SU-DHL-6 (cell line): ENCODE results near the gene RYR2.
"Not testable (repeated sequence)": the region's sequence is repeated elsewhere in the genome, so short reads cannot be mapped to it uniquely, and the experiment has no call there.

Experiments used
- H2AFZ ChIP-seq: fragments of 200-600 bp; sonication (generic); 2 replicates; pipeline ENCODE4 v1.6.1; 2014; ENCODE audit warnings: low read depth, mild to moderate bottlenecking, moderate library complexity, mixed read lengths, antibody characterized with exemption, low read length; ENCODE audit not compliant: severe bottlenecking
- H3F3A ChIP-seq: fragments of 200-600 bp; shearing (Covaris generic); 2 replicates; pipeline ENCODE4 v1.6.0; 2016; ENCODE audit warnings: antibody characterized with exemption, mild to moderate bottlenecking; ENCODE audit not compliant: insufficient read depth
- H3K27ac ChIP-seq: fragments of 200-600 bp; sonication (generic); 2 replicates; pipeline ENCODE4 v1.5.1; 2016; ENCODE audit warnings: low read depth, mild to moderate bottlenecking, low read length, moderate library complexity, mixed read lengths
- H3K27me3 ChIP-seq: fragments of 200-600 bp; sonication (generic), shearing (Covaris generic); 2 replicates; pipeline ENCODE4 v1.6.0; 2014; ENCODE audit warnings: mild to moderate bottlenecking, low read length
- H3K36me3 ChIP-seq: fragments of 200-600 bp; sonication (generic); 2 replicates; pipeline ENCODE4 v1.6.1; 2014; ENCODE audit warnings: mild to moderate bottlenecking, low read length, mixed read lengths
- H3K4me2 ChIP-seq: fragments of 300-600, 200-600 bp; shearing (Covaris generic), sonication (generic); 2 replicates; pipeline ENCODE4 v1.6.0; 2014; ENCODE audit warnings: low read length, low read depth, mild to moderate bottlenecking; ENCODE audit not compliant: poor library complexity, severe bottlenecking
- H3K4me3 ChIP-seq: fragments of 200-600 bp; sonication (generic); 2 replicates; pipeline ENCODE4 v1.5.1; 2014; ENCODE audit warnings: antibody characterized with exemption, low read length, mild to moderate bottlenecking, mixed read lengths; ENCODE audit not compliant: insufficient read depth, poor library complexity, severe bottlenecking
- H3K79me2 ChIP-seq: fragments of 200-600 bp; sonication (generic); 2 replicates; pipeline ENCODE4 v1.6.1; 2014; ENCODE audit warnings: mild to moderate bottlenecking, low read length, moderate library complexity; ENCODE audit not compliant: insufficient read depth
- H3K9ac ChIP-seq: fragments of 200-600 bp; sonication (generic); 2 replicates; pipeline ENCODE4 v1.7.0; 2014; ENCODE audit warnings: mild to moderate bottlenecking, low read length
- H3K9me2 ChIP-seq: fragments of 200-600 bp; sonication (generic); replicated peaks from 2 replicates; pipeline ENCODE4 v1.6.1; 2014; ENCODE audit warnings: low read length; ENCODE audit not compliant: insufficient read depth
- H3K9me3 ChIP-seq: fragments of 200-600 bp; sonication (generic); 2 replicates; pipeline ENCODE4 v1.6.1; 2014; ENCODE audit warnings: low read length, mixed read lengths; ENCODE audit not compliant: insufficient read depth
- H4K20me1 ChIP-seq: fragments of 200-600 bp; sonication (generic); 2 replicates; pipeline ENCODE4 v1.6.1; 2014; ENCODE audit warnings: low read depth, mild to moderate bottlenecking, antibody characterized with exemption, low read length, moderate library complexity, mixed read lengths
- CTCF ChIP-seq: fragments of 200-600 bp; sonication (generic); IDR thresholded peaks from one replicate; pipeline ENCODE4 v1.5.1; 2017; ENCODE audit warnings: antibody characterized with exemption, mild to moderate bottlenecking, low read length, moderate library complexity; ENCODE audit not compliant: insufficient read depth, poor library complexity, severe bottlenecking
- EZH2phosphoT487 ChIP-seq: fragments of 200-600 bp; sonication (generic), shearing (Covaris generic); conservative IDR thresholded peaks from 2 replicates; pipeline ENCODE4 v1.6.1; 2018; ENCODE audit warnings: mild to moderate bottlenecking, antibody characterized with exemption, low read length, moderate library complexity, mixed read lengths

Gene RYR2

GRCh38 chr1:237838904-237839534, 797.0 kb downstream of the RYR2 start:
- no peak overlapping the region for H3K9ac ChIP-seq
- no peaks in the 10 kb centered on the region for H3F3A ChIP-seq
- H3K79me2 ChIP-seq, result no peaks in the 10 kb centered on the region
- H3K9me3 ChIP-seq, result no peaks in the 10 kb centered on the region
- no peaks in the 10 kb centered on the region; the same call in 1 of the 2 replicates for H4K20me1 ChIP-seq
- no peak overlapping the region for H3K4me2 ChIP-seq
- H3K27ac ChIP-seq, result no peak overlapping the region
- no peak overlapping the region for H3K4me3 ChIP-seq
- H3K36me3 ChIP-seq, result no peaks in the 10 kb centered on the region
- H3K27me3 ChIP-seq, result no peaks in the 10 kb centered on the region
- TF ChIP-seq CTCF (no peak), EZH2phosphoT487 (no peak)
- H2AFZ ChIP-seq, result no peak overlapping the region
- H3K9me2 ChIP-seq, result no peaks in the 10 kb centered on the region

GRCh38 chr1:237841485-237841884, 799.5 kb downstream of the RYR2 start:
- no peak overlapping the region for H2AFZ ChIP-seq
- H3K79me2 ChIP-seq, result no peaks in the 10 kb centered on the region
- no peaks in the 10 kb centered on the region for H3K9me2 ChIP-seq
- H3F3A ChIP-seq, result no peaks in the 10 kb centered on the region
- H3K27ac ChIP-seq, result no peak overlapping the region
- no peak overlapping the region for H3K4me3 ChIP-seq
- no peak overlapping the region for H3K9ac ChIP-seq
- no peak overlapping the region for H3K4me2 ChIP-seq
- no peaks in the 10 kb centered on the region for H3K27me3 ChIP-seq
- H3K36me3 ChIP-seq, result no peaks in the 10 kb centered on the region
- TF ChIP-seq CTCF, result no peak
- no peak for TF ChIP-seq EZH2phosphoT487
- H4K20me1 ChIP-seq, result no peaks in the 10 kb centered on the region
- no peaks in the 10 kb centered on the region for H3K9me3 ChIP-seq

- H3K4me2 ChIP-seq, H2AFZ ChIP-seq, H3K27me3 ChIP-seq, H3K36me3 ChIP-seq, H3K9me3 ChIP-seq, H3K9ac ChIP-seq, H3F3A ChIP-seq, H3K4me3 ChIP-seq, H4K20me1 ChIP-seq, H3K9me2 ChIP-seq, H3K27ac ChIP-seq, H3K79me2 ChIP-seq: not testable (repeated sequence)
Observed at GRCh38 chr1:237843516-237843915, 801.5 kb downstream of the RYR2 start.

GRCh38 chr1:237851210-237851845, 809.3 kb downstream of the RYR2 start:
- Histone ChIP-seq H3K27ac (no peak overlapping the region), H3K27me3 (no peaks in the 10 kb centered on the region), H3K79me2 (no peaks in the 10 kb centered on the region), H3K4me3 (no peak overlapping the region), H3F3A (no peaks in the 10 kb centered on the region), H4K20me1 (no peaks in the 10 kb centered on the region), H3K9me3 (no peaks in the 10 kb centered on the region), H3K9me2 (no peaks in the 10 kb centered on the region), H3K36me3 (no peaks in the 10 kb centered on the region), H3K4me2 (no peak overlapping the region), H2AFZ (no peak overlapping the region), H3K9ac (no peak overlapping the region)
- peak; percentile 50 for TF ChIP-seq CTCF
- TF ChIP-seq EZH2phosphoT487, result no peak
